Thoracic aorta (tissue), 2 donors: ENCODE measurements around the gene REC8. TPM values are rescaled to one million over a fixed set of nuclear protein-coding genes. Genes with fewer than 3 reads are reported as not detected.

Experiments used
- ATAC-seq: fragments of 150-250 bp; one replicate; pipeline ENCODE4 v1.8.0; 2017; ENCODE audit warnings: low read depth; ENCODE audit not compliant: insufficient number of reproducible peaks, low FRiP score
- DNase-seq: peaks from one replicate; pipeline ENCODE4 v3.0.0-alpha.2; 2020; ENCODE audit warnings: low spot score
- H3K27ac ChIP-seq, 2 donors: fragments of 200-600 bp; sonication (generic); 1 replicate in 1 of 2; 2 replicates in 1 of 2; pipeline ENCODE4 v1.5.1; 2016; ENCODE audit warnings: mild to moderate bottlenecking in 2 of 2, moderate library complexity in 2 of 2
- H3K27me3 ChIP-seq: fragments of 200-600 bp; sonication (generic); replicated peaks from 2 replicates; pipeline ENCODE4 v1.6.0; 2016; ENCODE audit warnings: mild to moderate bottlenecking; ENCODE audit not compliant: insufficient read depth
- H3K36me3 ChIP-seq: fragments of 200-600 bp; sonication (generic); one replicate; pipeline ENCODE4 v1.5.1; 2016
- H3K4me1 ChIP-seq, 2 donors: fragments of 200-600 bp; sonication (generic); 1 replicate in 1 of 2; 2 replicates in 1 of 2; pipeline versions ENCODE4 v1.5.1 to v1.6.0; 2016; ENCODE audit warnings: low read depth in 2 of 2, mild to moderate bottlenecking in 1 of 2; ENCODE audit not compliant: control insufficient read depth in 1 of 2
- H3K4me3 ChIP-seq: fragments of 200-600 bp; sonication (generic); 2 replicates; pipeline ENCODE4 v1.5.1; 2016; ENCODE audit warnings: mild to moderate bottlenecking
- H3K9me3 ChIP-seq: fragments of 200-600 bp; sonication (generic); 2 replicates; pipeline ENCODE4 v1.5.1; 2016
- CTCF ChIP-seq: fragments of 200-600 bp; sonication (generic); IDR thresholded peaks from one replicate; pipeline ENCODE4 v1.5.1; 2019; ENCODE audit warnings: antibody characterized with exemption
- total RNA-seq, 2 donors: library from RNA; depleted of rRNA; stranded (reverse); fragments of >200 nt; gene quantifications; one replicate each; pipeline versions ENCODE4 v1.1.0 to v1.2.3, GENCODE V29; 2016

REC8 gene
- total RNA-seq, 2 donors from 2014 or later = 13.1 to 23.6 TPM

- H3K36me3 ChIP-seq = peaks cover 35% of the 10 kb centered on the region
- ATAC-seq (no peak), DNase-seq (no peak)
- no peak overlapping the region for H3K27ac ChIP-seq
- H3K4me1 ChIP-seq = peaks cover 13 to 28% of the 10 kb centered on the region in 2 donors
- H3K9me3 ChIP-seq = no peaks in the 10 kb centered on the region
- TF ChIP-seq CTCF = no peak
- H3K4me3 ChIP-seq = no peak overlapping the region
- H3K27me3 ChIP-seq = no peaks in the 10 kb centered on the region
Measured at GRCh38 chr14:24150061-24150460, 21.8 kb upstream of the REC8 start.

GRCh38 chr14:24150567-24150966, 21.3 kb upstream of the REC8 start:
- ATAC-seq = no peak
- Histone ChIP-seq H3K4me3 (no peak overlapping the region), H3K27ac (no peak overlapping the region), H3K9me3 (no peaks in the 10 kb centered on the region), H3K36me3 (peaks cover 40% of the 10 kb centered on the region), H3K27me3 (no peaks in the 10 kb centered on the region), H3K4me1 (peaks cover 11 to 23% of the 10 kb centered on the region in 2 donors)
- DNase-seq = no peak
- no peak for TF ChIP-seq CTCF

GRCh38 chr14:24150993-24151392, 20.9 kb upstream of the REC8 start:
- Histone ChIP-seq H3K9me3 (no peaks in the 10 kb centered on the region), H3K27me3 (no peaks in the 10 kb centered on the region), H3K36me3 (peaks cover 44% of the 10 kb centered on the region), H3K4me1 (peaks cover 7 to 19% of the 10 kb centered on the region in 2 donors), H3K27ac (no peak overlapping the region), H3K4me3 (no peak overlapping the region)
- DNase-seq (no peak), ATAC-seq (no peak)
- TF ChIP-seq CTCF = no peak

- ATAC-seq (no peak), DNase-seq (no peak)
- no peaks in the 10 kb centered on the region for H3K27me3 ChIP-seq
- H3K36me3 ChIP-seq = peaks cover 50% of the 10 kb centered on the region
- no peak for TF ChIP-seq CTCF
- no peaks in the 10 kb centered on the region for H3K9me3 ChIP-seq
- peaks cover 7 to 18% of the 10 kb centered on the region in 2 donors for H3K4me1 ChIP-seq
- no peak overlapping the region for H3K4me3 ChIP-seq
- no peak overlapping the region for H3K27ac ChIP-seq
Measured at GRCh38 chr14:24151404-24152080, 20.3 kb upstream of the REC8 start.

GRCh38 chr14:24155100-24155499, 16.8 kb upstream of the REC8 start:
- Histone ChIP-seq H3K27me3 (no peaks in the 10 kb centered on the region), H3K36me3 (peaks cover 59% of the 10 kb centered on the region), H3K4me1 (no peaks in the 10 kb centered on the region), H3K4me3 (no peak overlapping the region), H3K9me3 (no peaks in the 10 kb centered on the region), H3K27ac (no peak overlapping the region)
- DNase-seq (no peak), ATAC-seq (no peak)
- no peak for TF ChIP-seq CTCF
